GM19468 (cell line): Measurements from ENCODE around the gene MTX2.
"Not testable (repeated sequence)": the region's sequence is repeated elsewhere in the genome, so short reads cannot be mapped to it uniquely, and the experiment has no call there.

Source experiments
- ATAC-seq: cut with Tn5 transposase; IDR thresholded peaks from one replicate; pipeline ENCODE4 v1.9.1; 2021; ENCODE audit warnings: mild to moderate bottlenecking, moderate library complexity, moderate number of reproducible peaks; ENCODE audit not compliant: unreplicated experiment; ENCODE audit errors: extremely low read depth

Gene MTX2

GRCh38 chr2:176368349-176368748 lies 99.1 kb downstream of the MTX2 start:
- no peak for ATAC-seq

- ATAC-seq: no peak
Measured at GRCh38 chr2:176370467-176371171, 101.4 kb downstream of the MTX2 start.

GRCh38 chr2:176373155-176373554 lies 103.9 kb downstream of the MTX2 start:
- not testable (repeated sequence) for ATAC-seq

- no peak for ATAC-seq
Measured at GRCh38 chr2:176378323-176378722, 109.1 kb downstream of the MTX2 start.

GRCh38 chr2:176380341-176380740 lies 111.1 kb downstream of the MTX2 start:
- no peak for ATAC-seq

GRCh38 chr2:176383100-176383499 lies 113.9 kb downstream of the MTX2 start:
- no peak for ATAC-seq

GRCh38 chr2:176383836-176384442 lies 114.7 kb downstream of the MTX2 start:
- no peak for ATAC-seq

- ATAC-seq: no peak
Measured at GRCh38 chr2:176385219-176385759, 116.0 kb downstream of the MTX2 start.

- no peak for ATAC-seq
Measured at GRCh38 chr2:176385838-176386237, 116.6 kb downstream of the MTX2 start.
